HepG2 (cell line): ENCODE measurements around the gene ZBTB7B. TPM values are rescaled to one million over a fixed set of nuclear protein-coding genes. Genes with fewer than 3 reads are reported as not detected.

Experiments
- ATF7-NPFF ChIP-seq: sonication (generic); formaldehyde crosslinking; IDR thresholded peaks from 2 replicates; pipeline ENCODE4 v1.8.1; 2023; ENCODE audit warnings: mild to moderate bottlenecking, low read depth, missing genetic modification reagents, moderate library complexity
- BCL3 ChIP-seq: sonication (generic); formaldehyde crosslinking; IDR thresholded peaks from 2 replicates; pipeline ENCODE4 v1.5.1; 2020; ENCODE audit warnings: mild to moderate bottlenecking, missing genetic modification reagents, moderate library complexity
- CENPBD1 ChIP-seq: sonication (generic); formaldehyde crosslinking; IDR thresholded peaks from 2 replicates; pipeline ENCODE4 v1.8.0; 2022; ENCODE audit warnings: missing genetic modification reagents, low read depth, mild to moderate bottlenecking, borderline replicate concordance
- CREB3 ChIP-seq: sonication (generic); formaldehyde crosslinking; IDR thresholded peaks from 2 replicates; pipeline ENCODE4 v1.5.0; 2020; ENCODE audit warnings: missing genetic modification reagents
- E2F2 ChIP-seq: sonication (generic); formaldehyde crosslinking; IDR thresholded peaks from 2 replicates; pipeline ENCODE4 v1.4.0; 2020; ENCODE audit warnings: missing genetic modification reagents, borderline replicate concordance
- HNF4G ChIP-seq, 2 experiments: sonication (generic) in 1 of 2; formaldehyde crosslinking in 1 of 2; IDR thresholded peaks; 2 replicates each; pipeline versions ENCODE4 v1.4.0 to v1.6.1; 2011 to 2020; ENCODE audit warnings: borderline replicate concordance in 2 of 2, low read depth in 2 of 2, mild to moderate bottlenecking in 2 of 2, low read length in 1 of 2, missing genetic modification reagents in 1 of 2, moderate library complexity in 1 of 2
- HNRNPL ChIP-seq: fragments of 200-400 bp; formaldehyde crosslinking; IDR thresholded peaks from 2 replicates; pipeline ENCODE4 v1.6.1; 2017; ENCODE audit warnings: mild to moderate bottlenecking, low read depth, low read length
- HOXD1 ChIP-seq: sonication (generic); formaldehyde crosslinking; IDR thresholded peaks from 2 replicates; pipeline ENCODE4 v1.5.0; 2020; ENCODE audit warnings: missing genetic modification reagents
- IRF1 ChIP-seq: sonication (generic); formaldehyde crosslinking; IDR thresholded peaks from 2 replicates; pipeline ENCODE4 v1.4.0; 2020; ENCODE audit warnings: low read depth, mild to moderate bottlenecking, missing genetic modification reagents
- KDM5A ChIP-seq: fragments of 200-600 bp; sonication (generic); IDR thresholded peaks from 2 replicates; pipeline ENCODE4 v1.7.0; 2018; ENCODE audit warnings: antibody characterized with exemption, mild to moderate bottlenecking, low read length, borderline replicate concordance
- KLF12 ChIP-seq: sonication (generic); formaldehyde crosslinking; IDR thresholded peaks from 2 replicates; pipeline ENCODE4 v1.4.0; 2020; ENCODE audit warnings: missing genetic modification reagents, borderline replicate concordance
- MAZ ChIP-seq, 2 experiments: sonication (generic) in 1 of 2; formaldehyde crosslinking in 1 of 2; IDR thresholded peaks; 2 replicates each; pipeline versions ENCODE4 v1.5.0 to v1.6.1; 2012 to 2020; ENCODE audit warnings: low read depth in 2 of 2, mild to moderate bottlenecking in 2 of 2, borderline replicate concordance in 1 of 2, improper control_type of control experiment in 1 of 2, low read length in 1 of 2, missing genetic modification reagents in 1 of 2, moderate library complexity in 1 of 2
- MED1 ChIP-seq: sonication (generic); formaldehyde crosslinking; IDR thresholded peaks from 2 replicates; pipeline ENCODE4 v1.4.0; 2020; ENCODE audit warnings: missing genetic modification reagents
- NFATC3 ChIP-seq: sonication (generic); formaldehyde crosslinking; IDR thresholded peaks from 2 replicates; pipeline ENCODE4 v1.5.1; 2020; ENCODE audit warnings: mild to moderate bottlenecking, missing genetic modification reagents
- NFKB2 ChIP-seq: sonication (generic); formaldehyde crosslinking; IDR thresholded peaks from 2 replicates; pipeline ENCODE4 v1.4.0; 2020; ENCODE audit warnings: missing genetic modification reagents, borderline replicate concordance
- NR2F2 ChIP-seq: IDR thresholded peaks from 2 replicates; pipeline ENCODE4 v1.6.1; 2012; ENCODE audit warnings: low read depth, inconsistent platforms, borderline replicate concordance
- YY1 ChIP-seq: IDR thresholded peaks from 2 replicates; pipeline ENCODE4 v1.6.1; 2011; ENCODE audit warnings: low read length, low read depth, moderate library complexity, mild to moderate bottlenecking; ENCODE audit not compliant: insufficient read depth, insufficient replicate concordance
- ZFP1 ChIP-seq: IDR thresholded peaks from 2 replicates; pipeline ENCODE4 v1.6.1; 2016
- ZNF30 ChIP-seq: sonication (generic); formaldehyde crosslinking; IDR thresholded peaks from 2 replicates; pipeline ENCODE4 v1.5.0; 2020; ENCODE audit warnings: mild to moderate bottlenecking, missing genetic modification reagents
- ZNF367 ChIP-seq: sonication (generic); formaldehyde crosslinking; IDR thresholded peaks from 2 replicates; pipeline ENCODE4 v1.4.0; 2020; ENCODE audit warnings: missing genetic modification reagents, borderline replicate concordance
- ZNF672 ChIP-seq: sonication (generic); formaldehyde crosslinking; IDR thresholded peaks from 2 replicates; pipeline ENCODE4 v1.8.1; 2022; ENCODE audit warnings: missing genetic modification reagents
- ZNF704 ChIP-seq: sonication (generic); formaldehyde crosslinking; IDR thresholded peaks from 2 replicates; pipeline ENCODE4 v1.8.1; 2023; ENCODE audit warnings: mild to moderate bottlenecking, inconsistent platforms, moderate library complexity, missing genetic modification reagents, borderline replicate concordance
- ZNF841 ChIP-seq: sonication (generic); formaldehyde crosslinking; IDR thresholded peaks from 2 replicates; pipeline ENCODE4 v1.8.1; 2023; ENCODE audit warnings: missing genetic modification reagents, borderline replicate concordance
- ZSCAN30 ChIP-seq: sonication (generic); formaldehyde crosslinking; IDR thresholded peaks from 2 replicates; pipeline ENCODE4 v1.5.0; 2020; ENCODE audit warnings: mild to moderate bottlenecking, missing genetic modification reagents
- polyA plus RNA-seq, 8 experiments: library from polyadenylated mRNA; depleted of rRNA in 3 of 8; stranded (reverse) in 7 of 8; unstranded in 1 of 8; fragments of >200 nt; fragmentation: Illumina TruSeq in 4 of 8; extraction: Trizol in 4 of 8; gene quantifications; 2 replicates each; pipeline versions ENCODE4 v1.2.1 to v1.2.3, GENCODE V29; 2011 to 2016; ENCODE audit warnings: low read depth in 4 of 8, missing spikeins in 1 of 8, mixed read lengths in 1 of 8; ENCODE audit not compliant: insufficient read depth in 1 of 8
- total RNA-seq, 5 experiments: library from RNA; depleted of rRNA; stranded (reverse); fragments of >200 nt; fragmentation: Illumina TruSeq; extraction: Trizol; gene quantifications; 2 replicates each; pipeline ENCODE4 v1.2.3, GENCODE V29; 2016; ENCODE audit warnings: low read depth in 1 of 5

The ZBTB7B gene
- total and polyA plus RNA-seq, 2 of the 13 experiments (the other 11 are each of a cell fraction or from before 2014, with no cell fraction given): 15.5 to 17.5 TPM

GRCh38 chr1:155007251-155007828 is 4.7 kb downstream of the ZBTB7B start (continued):
- TF ChIP-seq ZNF704: no peak
- no peak for TF ChIP-seq BCL3 (CRISPR knock-in tag)
- no peak for TF ChIP-seq NFATC3 (CRISPR knock-in tag)
- no peak for TF ChIP-seq ZNF672
- TF ChIP-seq ZFP1 (CRISPR knock-in tag): no peak
- no peak for TF ChIP-seq NFKB2 (CRISPR knock-in tag)
- no peak for TF ChIP-seq ZNF841
- no peak for TF ChIP-seq ZNF30 (CRISPR knock-in tag)
- TF ChIP-seq MAZ (IDR thresholded peaks at IDR 0.05; ENCODE audit: borderline replicate concordance, low read depth, low read length): no peak
- TF ChIP-seq MAZ (CRISPR knock-in tag; IDR thresholded peaks at IDR 0.05; ENCODE audit: low read depth): no peak
- TF ChIP-seq E2F2 (CRISPR knock-in tag): no peak
- TF ChIP-seq HOXD1 (CRISPR knock-in tag): no peak
- no peak for TF ChIP-seq KLF12
- TF ChIP-seq ZSCAN30 (CRISPR knock-in tag): no peak
- TF ChIP-seq NR2F2: peak; percentile 44; the same call in 1 of the 2 replicates
- TF ChIP-seq HNRNPL: peak; percentile 98
- no peak for TF ChIP-seq IRF1 (CRISPR knock-in tag)
- TF ChIP-seq CENPBD1 (CRISPR knock-in tag): no peak
- TF ChIP-seq YY1: no peak
- TF ChIP-seq ATF7-NPFF: no peak
- no peak for TF ChIP-seq MED1
- no peak for TF ChIP-seq ZNF367
- peak; percentile 85 for TF ChIP-seq HNF4G (IDR thresholded peaks at IDR 0.05; ENCODE audit: borderline replicate concordance, low read depth, low read length)
- 0 out of 2 replicates have a peak, but pooled peaks have one; percentile 27 for TF ChIP-seq HNF4G (CRISPR knock-in tag; IDR thresholded peaks at IDR 0.05; ENCODE audit: borderline replicate concordance, low read depth)
- TF ChIP-seq CREB3: no peak
- TF ChIP-seq KDM5A: no peak
